CD4-positive, alpha-beta T cell treated with Interleukin-17A for 1 hour (primary cell): ENCODE measurements around the gene NECTIN1.

ENCODE experiments used
- DNase-seq: peaks from one replicate; pipeline ENCODE4 v3.0.0-alpha.2; 2020

Gene NECTIN1

GRCh38 chr11:119712006-119712405 is 17.0 kb downstream of the NECTIN1 start:
- no peak for DNase-seq

DNA sequence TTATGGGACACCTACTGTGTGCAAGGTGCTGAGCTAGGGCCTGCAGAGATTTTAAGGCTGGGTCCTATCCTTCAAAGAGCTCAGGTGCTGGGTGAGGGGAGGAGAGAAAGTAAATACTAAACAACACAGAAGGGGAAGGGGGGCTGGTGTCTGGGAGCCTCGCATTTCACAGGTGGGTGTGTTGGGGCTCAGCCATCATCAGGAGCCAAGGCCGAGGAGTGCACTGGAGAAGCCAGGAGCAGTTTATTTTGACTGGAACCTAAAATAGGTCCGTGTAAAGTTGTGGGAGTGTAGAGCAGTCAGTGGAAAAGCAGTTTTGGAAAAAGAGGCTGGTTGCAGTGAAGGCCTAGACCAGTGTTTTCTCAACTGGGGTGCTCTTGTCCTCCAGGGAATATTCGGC is 17.5 kb downstream of the NECTIN1 start:
- no peak for DNase-seq

DNA sequence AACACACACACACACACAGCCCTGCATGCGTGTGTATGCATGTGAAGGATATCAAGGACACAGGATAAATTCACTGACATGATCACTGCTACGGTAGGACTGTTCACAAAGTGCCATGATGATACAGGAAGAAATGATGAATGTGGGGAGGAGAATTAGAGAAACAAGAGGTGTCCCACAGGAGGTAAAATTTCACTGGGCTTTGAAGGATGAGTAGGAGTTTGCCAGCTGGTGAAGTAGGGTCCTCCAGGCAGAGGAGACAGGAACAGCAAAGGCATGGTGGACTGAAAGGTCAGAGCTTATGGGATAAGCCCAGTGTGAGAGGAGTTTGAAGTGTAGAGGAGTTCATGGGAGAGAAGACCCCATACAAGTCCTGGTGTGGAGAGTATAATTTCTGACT is 18.6 kb downstream of the NECTIN1 start:
- no peak for DNase-seq

DNA sequence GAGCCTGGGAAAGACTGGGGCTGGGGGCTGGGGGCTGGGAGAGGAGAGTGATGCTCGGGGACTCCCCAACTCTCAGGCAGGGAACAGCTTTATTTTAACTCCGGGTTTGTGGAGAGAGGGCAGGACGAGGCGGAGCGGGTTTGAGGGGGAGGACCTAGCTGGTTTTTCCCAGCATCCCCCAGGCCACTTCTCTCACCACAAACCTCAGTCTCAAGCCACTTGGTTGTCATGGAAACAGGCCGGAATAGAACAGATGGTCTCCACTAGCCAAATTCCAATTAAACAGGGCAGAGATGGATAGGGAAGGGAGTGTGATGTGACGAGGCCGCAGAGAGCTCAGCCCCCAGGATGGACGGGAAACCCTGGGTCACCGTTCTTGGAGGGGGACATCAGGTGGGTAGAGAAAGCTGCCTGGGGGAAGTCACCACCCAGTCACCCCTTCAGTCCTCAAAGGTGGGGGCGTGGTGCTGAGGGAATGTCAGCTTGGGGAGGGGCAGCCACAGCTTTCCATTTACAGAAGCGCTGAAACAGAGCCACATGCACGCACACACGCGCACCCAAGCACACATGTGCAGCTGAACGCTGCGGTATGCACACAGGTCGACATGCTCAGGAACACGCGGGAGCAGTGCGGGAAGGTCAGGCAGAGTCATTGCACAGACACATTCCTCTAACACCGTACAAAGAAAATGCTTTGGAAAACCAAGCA is 19.2 kb downstream of the NECTIN1 start:
- DNase-seq: no peak

DNA sequence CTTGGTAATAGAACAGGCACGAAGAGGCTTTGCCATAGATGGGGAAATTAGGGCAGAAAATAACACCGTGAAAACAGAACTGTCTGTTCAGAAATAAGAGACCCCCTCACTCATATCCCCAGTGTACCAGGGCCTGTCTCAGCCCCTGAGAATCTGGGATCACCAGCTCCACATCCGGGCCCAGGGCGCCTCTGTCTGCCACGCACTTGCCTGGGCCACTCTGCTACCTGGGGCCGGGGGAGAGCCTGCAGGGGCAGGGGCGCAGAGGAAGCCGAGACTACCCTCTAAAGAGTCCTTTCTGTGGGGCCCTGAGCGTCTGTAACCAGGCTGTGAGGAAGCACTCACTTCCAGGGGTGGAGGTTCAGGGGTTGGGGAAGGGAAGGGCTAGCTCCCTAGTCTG is 19.8 kb downstream of the NECTIN1 start:
- no peak for DNase-seq

GRCh38 chr11:119708384-119708783 is 20.6 kb downstream of the NECTIN1 start:
- DNase-seq: no peak

GRCh38 chr11:119706887-119707286 is 22.1 kb downstream of the NECTIN1 start:
- DNase-seq: no peak

DNA sequence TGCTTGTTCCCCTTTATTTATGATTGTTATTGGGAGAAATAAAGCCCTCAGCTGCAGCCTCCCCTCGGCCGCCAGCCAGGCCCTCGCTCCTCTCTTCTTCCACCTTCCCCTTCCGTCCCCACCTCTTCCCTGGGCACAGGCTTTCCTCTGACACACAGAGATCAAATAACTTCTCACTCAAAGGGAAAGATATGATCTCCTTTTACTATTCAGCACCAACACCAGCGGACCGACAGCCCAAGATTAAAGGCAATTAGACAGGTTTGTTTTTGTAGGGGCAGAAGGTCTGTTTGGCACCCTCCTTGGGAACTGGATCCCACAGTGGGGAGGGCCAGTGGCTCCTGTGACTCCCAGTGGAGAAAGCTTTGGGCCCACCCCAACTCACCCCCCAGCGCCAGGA is 23.0 kb downstream of the NECTIN1 start:
- DNase-seq: no peak

- DNase-seq: no peak
Measured at GRCh38 chr11:119705362-119705761, 23.6 kb downstream of the NECTIN1 start.

- no peak for DNase-seq
Measured at GRCh38 chr11:119704849-119705248, 24.2 kb downstream of the NECTIN1 start.

DNA sequence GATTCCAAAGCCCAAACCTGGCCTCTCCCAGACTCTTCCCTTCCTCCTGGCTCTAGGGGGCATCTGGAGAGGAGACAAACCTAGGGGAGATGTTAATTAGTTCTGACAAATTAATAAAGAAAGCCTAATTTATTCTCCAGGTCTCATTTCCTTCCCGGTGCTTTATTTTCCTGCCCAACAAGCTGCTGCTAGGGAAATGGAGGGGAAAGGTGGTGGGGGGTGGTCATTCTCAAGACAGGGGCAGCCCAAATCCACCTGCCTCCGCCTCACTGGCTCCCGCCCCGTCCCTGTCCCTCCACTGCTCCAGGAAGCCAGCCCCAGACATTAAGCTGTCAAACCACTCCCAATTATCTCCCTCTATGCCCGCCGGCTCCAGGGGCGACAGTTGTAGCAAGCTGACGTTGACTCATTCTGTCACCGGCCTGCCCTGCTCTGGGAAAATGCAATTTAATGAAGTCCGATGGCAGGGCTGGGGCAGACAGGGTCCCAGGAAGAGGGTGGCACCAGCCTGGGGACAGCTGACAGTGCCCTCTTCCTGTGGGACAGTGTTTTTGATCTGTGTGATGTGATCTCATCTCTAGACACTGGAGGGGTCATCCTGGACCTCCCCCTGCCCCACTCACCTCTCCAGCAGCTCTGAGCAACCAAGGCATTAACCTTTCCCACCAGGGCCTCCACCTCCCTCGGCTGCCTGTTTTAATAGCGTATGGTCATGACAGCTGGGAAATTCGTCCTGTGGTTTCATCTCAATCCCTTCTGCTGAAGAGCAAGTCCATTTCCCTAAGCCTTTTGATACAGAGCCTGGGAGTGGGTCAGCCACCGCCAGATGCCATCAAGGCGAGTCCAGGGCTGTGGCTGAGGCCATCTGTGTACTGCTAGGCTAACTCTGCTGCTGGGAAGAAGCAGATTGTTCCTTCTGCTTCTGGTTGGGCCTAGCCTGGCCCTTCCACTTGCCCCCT is 27.1 kb downstream of the NECTIN1 start:
- no peak for DNase-seq

DNA sequence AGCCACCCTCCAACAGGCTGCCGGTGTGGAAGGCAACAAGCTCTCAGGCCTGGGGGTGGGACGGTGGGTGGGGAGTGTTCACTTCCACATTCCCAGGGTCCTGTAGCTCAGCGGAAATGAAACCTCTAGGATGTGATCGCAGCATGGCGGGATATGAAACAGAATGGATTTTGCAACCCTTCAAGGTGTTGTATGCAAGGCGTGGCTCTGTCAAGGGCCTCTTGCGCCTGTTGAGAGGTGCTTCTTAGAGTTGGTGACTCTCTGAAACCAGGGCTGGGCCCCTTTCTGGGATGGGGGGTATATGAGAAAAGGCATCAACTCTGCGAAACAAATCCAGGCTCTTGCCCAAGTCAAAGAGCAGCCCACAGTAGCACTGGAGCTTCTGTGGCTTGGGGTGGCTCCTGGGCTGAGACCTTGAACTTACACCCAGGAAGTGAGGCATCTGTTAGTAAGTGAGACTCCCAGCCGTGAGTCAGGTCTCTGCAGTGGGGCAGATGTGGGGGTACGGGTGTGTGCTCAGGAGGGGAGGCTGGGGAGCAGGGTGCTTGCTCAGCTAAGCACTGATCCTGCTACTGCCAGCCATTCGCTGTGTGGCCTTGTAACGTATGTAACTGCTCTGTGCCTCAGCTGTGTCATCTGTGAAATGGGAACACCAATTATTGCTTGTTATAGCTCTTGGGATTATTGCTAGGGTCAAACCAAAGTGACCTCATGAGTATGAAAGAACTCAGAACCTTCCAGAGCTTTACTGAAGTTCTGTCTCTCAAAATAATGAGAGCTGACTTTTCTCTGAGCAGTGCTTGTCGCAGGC is 28.3 kb downstream of the NECTIN1 start:
- DNase-seq: no peak

GRCh38 chr11:119700030-119700429 is 29.0 kb downstream of the NECTIN1 start:
- no peak for DNase-seq

DNA sequence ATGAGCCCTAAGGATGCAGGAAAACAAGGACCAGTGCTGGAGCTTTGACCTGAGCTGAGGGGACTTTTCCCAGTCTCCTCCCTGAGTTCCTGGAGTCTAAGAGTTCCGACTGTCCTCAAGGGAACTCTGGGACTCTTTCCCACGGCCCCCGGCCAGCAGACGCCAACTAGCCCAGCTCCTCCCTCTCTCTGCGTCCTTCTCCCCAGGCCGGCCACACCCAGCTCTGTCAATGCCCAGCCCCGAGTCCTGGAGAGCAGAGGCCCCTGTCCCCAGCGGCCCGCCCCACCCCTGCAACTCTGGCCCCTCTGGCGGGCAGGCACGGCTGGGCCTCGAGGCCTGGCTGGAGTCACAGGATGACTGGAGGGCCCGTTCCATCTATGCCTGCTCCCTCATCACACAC is 29.8 kb downstream of the NECTIN1 start:
- no peak for DNase-seq

DNA sequence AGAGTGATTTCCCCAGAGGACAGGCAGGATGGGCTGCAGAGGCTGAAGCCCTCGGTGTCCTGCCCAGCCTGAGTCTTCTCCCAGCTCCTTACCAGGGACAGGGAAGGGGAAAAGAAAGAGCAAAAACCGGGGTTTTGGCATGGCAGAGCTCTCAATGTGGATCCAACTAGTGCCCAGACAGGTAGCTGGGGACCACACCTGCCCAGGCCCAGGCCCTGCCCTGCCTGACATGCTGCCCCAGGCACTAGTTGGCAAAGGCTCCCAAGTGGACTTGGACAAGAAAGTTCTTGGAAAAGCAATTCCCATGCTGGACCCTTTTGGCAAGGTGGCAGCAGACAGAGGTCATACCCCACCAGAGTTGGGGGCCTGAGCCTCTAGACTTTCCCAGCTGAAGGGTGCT is 31.1 kb downstream of the NECTIN1 start:
- no peak for DNase-seq

- DNase-seq: no peak
Measured at GRCh38 chr11:119697445-119697844, 31.6 kb downstream of the NECTIN1 start.

- DNase-seq: no peak
Measured at GRCh38 chr11:119696378-119697222, 32.4 kb downstream of the NECTIN1 start.

- DNase-seq: no peak
Measured at GRCh38 chr11:119694334-119694733, 34.7 kb downstream of the NECTIN1 start.

DNA sequence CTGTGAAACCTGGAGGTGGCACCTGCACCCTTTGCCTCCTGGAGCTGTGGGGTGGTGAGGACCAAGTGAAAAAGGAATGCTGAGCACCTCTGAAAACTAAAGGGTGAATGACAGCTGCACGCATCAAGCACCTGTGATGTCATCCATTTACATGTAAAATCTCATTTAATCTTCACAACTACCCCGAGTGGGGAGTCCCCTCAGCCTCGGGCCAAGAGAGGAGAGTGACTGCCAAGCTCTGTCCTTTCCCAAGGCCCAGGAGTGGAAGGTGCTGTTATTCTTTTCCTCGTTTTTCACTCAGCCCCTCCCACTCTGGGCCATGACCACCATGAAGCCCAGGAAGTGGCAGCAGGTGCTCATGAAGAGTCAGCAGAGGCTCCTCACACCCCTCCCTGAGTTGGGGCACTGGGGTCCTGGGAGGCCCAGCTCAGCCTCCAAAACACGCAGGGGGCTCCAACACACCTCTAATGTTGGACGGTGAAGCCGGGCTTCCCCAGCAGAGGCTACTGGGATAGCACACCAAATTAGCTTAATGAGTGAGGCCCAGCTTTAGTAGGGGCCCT is 35.7 kb downstream of the NECTIN1 start:
- DNase-seq: no peak

- no peak for DNase-seq
Measured at GRCh38 chr11:119692540-119692820, 36.5 kb downstream of the NECTIN1 start.

DNA sequence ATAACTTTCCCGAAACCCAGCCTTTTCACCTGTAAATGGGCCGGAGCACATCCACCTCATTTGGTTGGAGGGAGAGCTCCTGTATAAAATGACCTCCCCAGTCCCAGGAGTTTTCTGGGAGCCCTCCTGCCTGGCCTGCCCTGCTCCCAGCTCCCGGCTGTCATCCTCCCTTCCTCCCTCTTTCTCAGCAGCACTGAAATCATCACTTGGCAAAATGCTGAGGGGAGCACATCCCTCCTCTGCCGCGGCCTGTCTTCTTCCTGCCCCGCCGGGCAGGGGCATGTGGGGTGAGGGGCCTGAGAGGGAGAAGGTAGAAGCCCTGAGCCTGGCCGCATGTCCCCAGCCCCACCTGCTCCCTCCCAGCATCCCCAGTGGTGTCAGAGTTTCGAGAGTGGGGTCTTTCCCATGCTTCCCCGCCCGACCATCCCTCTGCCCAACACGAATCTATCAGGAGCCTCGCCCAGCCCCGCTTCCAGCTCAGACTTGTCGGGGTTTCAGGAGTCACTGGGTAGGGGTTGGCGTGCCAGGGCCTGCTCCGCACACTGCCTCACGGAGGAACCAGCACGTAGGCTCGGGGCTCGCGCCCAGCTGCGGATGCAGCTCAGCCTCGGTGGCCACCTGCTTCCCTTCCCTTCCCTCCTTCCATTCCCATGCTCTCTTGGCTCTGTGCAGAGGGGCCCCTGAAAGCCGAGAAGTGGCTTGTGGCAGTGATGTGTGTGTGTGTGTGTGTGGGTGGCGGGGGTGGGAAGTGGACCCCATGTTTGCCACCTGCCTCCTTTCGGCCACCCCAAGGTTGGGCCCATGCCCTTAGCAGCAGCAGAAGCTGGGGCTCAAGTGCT is 37.1 kb downstream of the NECTIN1 start:
- DNase-seq: no peak
